NB4 (cell line): Measurements from ENCODE around the gene CYP26C1.

Source experiments
- MYC ChIP-seq: IDR thresholded peaks from 2 replicates; pipeline ENCODE4 v1.6.1; 2011; ENCODE audit warnings: low read depth, low read length
- POLR2A ChIP-seq: IDR thresholded peaks from 2 replicates; pipeline ENCODE4 v1.6.1; 2011; ENCODE audit warnings: mild to moderate bottlenecking; ENCODE audit not compliant: insufficient read length; ENCODE audit errors: extremely low read depth
- TF ChIP-seq, protein P1 (sequence below): IDR thresholded peaks from one replicate; pipeline ENCODE4 v1.5.1; 2012; ENCODE audit warnings: low read depth, low read length
- TF ChIP-seq, protein P2 (sequence below): IDR thresholded peaks from 2 replicates; pipeline ENCODE4 v1.6.1; 2011; ENCODE audit warnings: low read depth, low read length

DNA sequence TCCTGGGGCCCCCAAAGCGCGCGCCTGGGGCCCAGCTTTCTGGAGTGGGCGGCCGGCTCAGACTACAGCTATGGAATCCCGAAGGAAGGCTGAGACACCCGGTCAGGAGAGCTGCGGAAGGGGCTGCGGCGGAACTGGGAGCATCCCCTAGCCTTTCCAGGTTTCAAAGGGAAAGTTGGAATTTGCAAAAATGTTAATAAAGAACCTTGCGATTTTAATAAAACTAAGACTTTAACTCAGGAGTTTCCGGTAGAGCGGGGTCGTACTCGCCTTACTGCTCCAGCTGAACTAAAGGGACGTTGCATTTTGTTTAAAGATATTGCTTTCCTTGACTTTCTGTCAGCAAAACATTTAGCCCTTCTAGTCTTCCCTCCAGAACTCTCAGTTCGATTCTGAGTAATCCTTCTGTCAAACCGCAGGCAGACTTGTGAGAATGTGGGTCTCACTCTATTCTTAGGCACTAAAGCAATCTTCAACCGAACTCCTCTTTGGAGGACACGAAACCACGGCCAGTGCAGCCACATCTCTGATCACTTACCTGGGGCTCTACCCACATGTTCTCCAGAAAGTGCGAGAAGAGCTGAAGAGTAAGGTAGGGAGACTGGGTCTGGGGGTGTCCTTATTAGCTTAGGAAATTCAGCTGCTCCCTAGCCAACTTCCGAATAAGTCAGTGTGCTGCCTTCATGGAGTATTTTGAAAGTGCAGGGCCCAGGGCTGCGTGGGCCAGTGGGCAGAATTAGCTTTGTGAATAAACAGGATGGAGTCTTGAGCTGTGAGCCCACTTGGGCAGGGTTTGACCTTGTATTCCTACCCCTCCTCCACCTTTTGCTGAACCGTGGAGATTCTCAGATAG is 15.0 kb downstream of the CYP26C1 start:
- TF ChIP-seq, protein P1, sequence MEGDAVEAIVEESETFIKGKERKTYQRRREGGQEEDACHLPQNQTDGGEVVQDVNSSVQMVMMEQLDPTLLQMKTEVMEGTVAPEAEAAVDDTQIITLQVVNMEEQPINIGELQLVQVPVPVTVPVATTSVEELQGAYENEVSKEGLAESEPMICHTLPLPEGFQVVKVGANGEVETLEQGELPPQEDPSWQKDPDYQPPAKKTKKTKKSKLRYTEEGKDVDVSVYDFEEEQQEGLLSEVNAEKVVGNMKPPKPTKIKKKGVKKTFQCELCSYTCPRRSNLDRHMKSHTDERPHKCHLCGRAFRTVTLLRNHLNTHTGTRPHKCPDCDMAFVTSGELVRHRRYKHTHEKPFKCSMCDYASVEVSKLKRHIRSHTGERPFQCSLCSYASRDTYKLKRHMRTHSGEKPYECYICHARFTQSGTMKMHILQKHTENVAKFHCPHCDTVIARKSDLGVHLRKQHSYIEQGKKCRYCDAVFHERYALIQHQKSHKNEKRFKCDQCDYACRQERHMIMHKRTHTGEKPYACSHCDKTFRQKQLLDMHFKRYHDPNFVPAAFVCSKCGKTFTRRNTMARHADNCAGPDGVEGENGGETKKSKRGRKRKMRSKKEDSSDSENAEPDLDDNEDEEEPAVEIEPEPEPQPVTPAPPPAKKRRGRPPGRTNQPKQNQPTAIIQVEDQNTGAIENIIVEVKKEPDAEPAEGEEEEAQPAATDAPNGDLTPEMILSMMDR, result no peak
- TF ChIP-seq, protein P2, sequence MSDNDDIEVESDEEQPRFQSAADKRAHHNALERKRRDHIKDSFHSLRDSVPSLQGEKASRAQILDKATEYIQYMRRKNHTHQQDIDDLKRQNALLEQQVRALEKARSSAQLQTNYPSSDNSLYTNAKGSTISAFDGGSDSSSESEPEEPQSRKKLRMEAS, result no peak
- TF ChIP-seq POLR2A (no peak), MYC (no peak)
